Lower leg skin (tissue), 3 donors: ENCODE results near the gene CALHM3.

Experiments
- POLR2A ChIP-seq, 2 donors: fragments of 450-650 bp; IDR thresholded peaks; one replicate each; pipeline ENCODE4 v1.6.1; 2016 to 2017; ENCODE audit warnings: antibody characterized with exemption in 2 of 2, mild to moderate bottlenecking in 1 of 2, moderate library complexity in 1 of 2
- TF ChIP-seq, protein P1 (sequence below), 3 donors: fragments of 450-650 bp; IDR thresholded peaks; one replicate each; pipeline ENCODE4 v1.5.1; 2016; ENCODE audit warnings: antibody characterized with exemption in 3 of 3, mild to moderate bottlenecking in 3 of 3, moderate library complexity in 2 of 3

DNA sequence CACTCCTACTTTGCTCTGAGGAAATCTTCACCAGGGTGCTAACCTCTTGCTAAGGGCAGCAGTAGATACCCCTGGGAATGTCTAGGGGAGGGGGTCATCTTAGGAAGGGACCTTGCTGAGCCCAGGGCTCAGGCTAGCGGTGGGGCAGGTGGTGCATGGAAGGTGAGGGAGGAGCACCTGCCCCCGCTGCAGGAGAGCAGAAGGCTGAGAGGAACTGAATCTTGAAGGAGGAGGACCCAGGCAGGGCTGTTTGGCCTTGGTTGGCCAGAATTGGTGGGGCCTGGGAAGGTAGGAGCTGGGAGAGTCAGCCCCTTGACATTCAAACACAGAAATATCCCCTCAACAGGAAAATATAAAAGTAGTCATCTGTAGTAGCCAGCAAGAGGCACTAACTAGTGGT, 7.0 kb downstream of the CALHM3 start:
- TF ChIP-seq, protein P1, sequence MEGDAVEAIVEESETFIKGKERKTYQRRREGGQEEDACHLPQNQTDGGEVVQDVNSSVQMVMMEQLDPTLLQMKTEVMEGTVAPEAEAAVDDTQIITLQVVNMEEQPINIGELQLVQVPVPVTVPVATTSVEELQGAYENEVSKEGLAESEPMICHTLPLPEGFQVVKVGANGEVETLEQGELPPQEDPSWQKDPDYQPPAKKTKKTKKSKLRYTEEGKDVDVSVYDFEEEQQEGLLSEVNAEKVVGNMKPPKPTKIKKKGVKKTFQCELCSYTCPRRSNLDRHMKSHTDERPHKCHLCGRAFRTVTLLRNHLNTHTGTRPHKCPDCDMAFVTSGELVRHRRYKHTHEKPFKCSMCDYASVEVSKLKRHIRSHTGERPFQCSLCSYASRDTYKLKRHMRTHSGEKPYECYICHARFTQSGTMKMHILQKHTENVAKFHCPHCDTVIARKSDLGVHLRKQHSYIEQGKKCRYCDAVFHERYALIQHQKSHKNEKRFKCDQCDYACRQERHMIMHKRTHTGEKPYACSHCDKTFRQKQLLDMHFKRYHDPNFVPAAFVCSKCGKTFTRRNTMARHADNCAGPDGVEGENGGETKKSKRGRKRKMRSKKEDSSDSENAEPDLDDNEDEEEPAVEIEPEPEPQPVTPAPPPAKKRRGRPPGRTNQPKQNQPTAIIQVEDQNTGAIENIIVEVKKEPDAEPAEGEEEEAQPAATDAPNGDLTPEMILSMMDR (IDR thresholded peaks at IDR 0.05) = no peak
- TF ChIP-seq POLR2A (IDR thresholded peaks at IDR 0.05) = no peak
